NCI-H748 treated with DMSO at 0.1 percent for 48 hours (cell line): ENCODE data around the gene SLC22A14.

Experiments
- DNase-seq: peaks from one replicate; lab custom pipeline; 2025; lab: John Stamatoyannopoulos, UW

SLC22A14 gene

GRCh38 chr3:38345879-38346586 lies 63.9 kb downstream of the SLC22A14 start:
- no peak for DNase-seq

- DNase-seq = peak; percentile 1
Measured at GRCh38 chr3:38346587-38347410, 64.7 kb downstream of the SLC22A14 start, which contains the start of gene XYLB. TSS of gene XYLB (plus strand) at chr3:38346785. CDS start at chr3:38346869, 84 bp downstream.

- DNase-seq = no peak
Measured at GRCh38 chr3:38347421-38348200, 65.5 kb downstream of the SLC22A14 start.

- no peak for DNase-seq
Measured at GRCh38 chr3:38348903-38349302, 66.8 kb downstream of the SLC22A14 start.

- DNase-seq = no peak
Measured at GRCh38 chr3:38349684-38350359, 67.7 kb downstream of the SLC22A14 start.

GRCh38 chr3:38353151-38353550 lies 71.1 kb downstream of the SLC22A14 start:
- DNase-seq = no peak

GRCh38 chr3:38354588-38355330 lies 72.7 kb downstream of the SLC22A14 start:
- no peak for DNase-seq

- no peak for DNase-seq
Measured at GRCh38 chr3:38359038-38359437, 76.9 kb downstream of the SLC22A14 start.

- no peak for DNase-seq
Measured at GRCh38 chr3:38360345-38360744, 78.3 kb downstream of the SLC22A14 start.

- DNase-seq = no peak
Measured at GRCh38 chr3:38361496-38361895, 79.4 kb downstream of the SLC22A14 start.

- no peak for DNase-seq
Measured at GRCh38 chr3:38362825-38363224, 80.7 kb downstream of the SLC22A14 start.

GRCh38 chr3:38364721-38365400 lies 82.8 kb downstream of the SLC22A14 start:
- no peak for DNase-seq

GRCh38 chr3:38365469-38366062 lies 83.5 kb downstream of the SLC22A14 start:
- DNase-seq = no peak

- DNase-seq = no peak
Measured at GRCh38 chr3:38366082-38366481, 84.0 kb downstream of the SLC22A14 start.

- DNase-seq = no peak
Measured at GRCh38 chr3:38367779-38368178, 85.7 kb downstream of the SLC22A14 start.
